Measurements from ENCODE around the gene RASAL1. TPM values are rescaled to one million over a fixed set of nuclear protein-coding genes. Genes with fewer than 3 reads are reported as not detected.

The RASAL1 gene
- 2.5 TPM for total RNA-seq

DNA sequence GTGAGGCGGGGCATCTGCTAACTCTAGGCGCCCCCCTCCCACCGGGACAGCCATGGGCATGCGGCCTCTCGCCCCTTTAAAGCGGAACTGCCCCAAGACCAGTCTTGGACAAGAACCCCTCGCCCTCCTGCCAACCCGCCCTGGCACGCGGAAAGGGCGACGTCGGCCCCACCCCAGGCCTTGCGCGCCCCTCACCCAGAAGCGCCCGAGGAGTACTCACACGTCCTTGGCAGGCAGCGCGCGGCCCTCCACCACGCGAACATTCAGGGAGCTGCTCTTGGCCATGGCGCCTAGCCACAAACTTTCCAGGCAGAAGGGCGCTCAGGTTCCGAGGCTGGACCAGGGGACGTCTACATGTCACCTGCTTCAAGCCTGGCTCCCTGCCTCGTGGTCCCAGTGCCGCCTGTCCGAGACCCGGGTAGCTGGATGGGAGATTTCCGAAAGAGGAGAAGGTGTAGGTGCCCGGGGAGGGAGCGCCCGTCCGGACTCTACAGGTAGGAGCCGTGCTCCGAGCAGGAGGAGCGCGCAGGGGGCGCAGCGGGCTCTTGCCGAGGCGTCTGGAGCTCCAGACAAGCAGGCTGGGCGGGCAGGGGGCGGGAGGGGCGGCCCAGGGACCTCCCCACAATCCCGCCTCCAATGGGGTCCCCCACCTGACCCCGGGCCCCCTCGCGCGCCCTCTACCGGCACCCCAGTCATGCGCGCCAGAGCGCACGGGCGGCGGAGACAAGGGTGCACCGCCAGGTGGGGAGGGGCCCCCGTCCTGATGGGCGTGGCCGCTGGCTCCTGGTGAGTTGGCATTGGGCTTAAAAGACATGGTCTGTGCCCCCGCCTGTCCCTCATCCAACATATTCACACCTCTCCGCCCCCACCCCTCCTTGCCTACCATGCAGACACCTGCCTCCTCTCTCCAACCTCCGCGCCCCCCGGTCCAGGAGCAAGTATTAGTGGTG is at the start of gene RASAL1:
RASAL1 (minus strand) TSS at position 584 of the 950 bp plus-strand sequence; CDS start at position 285, 299 bp downstream.
- DNase-seq = peak; percentile 48

DNA sequence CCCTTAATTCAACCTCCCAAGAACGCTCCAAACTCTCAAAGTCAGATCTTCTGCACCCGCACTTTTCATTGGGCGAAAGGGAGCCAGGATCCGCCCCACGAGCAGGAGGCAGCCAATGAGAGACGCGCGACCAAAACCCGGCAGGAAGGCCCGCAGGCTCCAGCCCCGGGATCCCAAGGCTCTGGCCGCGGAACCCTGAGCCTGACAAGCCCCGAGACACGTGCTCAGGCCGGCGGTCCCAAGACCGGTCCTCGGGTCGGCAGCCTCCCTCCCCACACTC is 49.3 kb upstream of the RASAL1 start:
- peak; percentile 80 for DNase-seq

DNA sequence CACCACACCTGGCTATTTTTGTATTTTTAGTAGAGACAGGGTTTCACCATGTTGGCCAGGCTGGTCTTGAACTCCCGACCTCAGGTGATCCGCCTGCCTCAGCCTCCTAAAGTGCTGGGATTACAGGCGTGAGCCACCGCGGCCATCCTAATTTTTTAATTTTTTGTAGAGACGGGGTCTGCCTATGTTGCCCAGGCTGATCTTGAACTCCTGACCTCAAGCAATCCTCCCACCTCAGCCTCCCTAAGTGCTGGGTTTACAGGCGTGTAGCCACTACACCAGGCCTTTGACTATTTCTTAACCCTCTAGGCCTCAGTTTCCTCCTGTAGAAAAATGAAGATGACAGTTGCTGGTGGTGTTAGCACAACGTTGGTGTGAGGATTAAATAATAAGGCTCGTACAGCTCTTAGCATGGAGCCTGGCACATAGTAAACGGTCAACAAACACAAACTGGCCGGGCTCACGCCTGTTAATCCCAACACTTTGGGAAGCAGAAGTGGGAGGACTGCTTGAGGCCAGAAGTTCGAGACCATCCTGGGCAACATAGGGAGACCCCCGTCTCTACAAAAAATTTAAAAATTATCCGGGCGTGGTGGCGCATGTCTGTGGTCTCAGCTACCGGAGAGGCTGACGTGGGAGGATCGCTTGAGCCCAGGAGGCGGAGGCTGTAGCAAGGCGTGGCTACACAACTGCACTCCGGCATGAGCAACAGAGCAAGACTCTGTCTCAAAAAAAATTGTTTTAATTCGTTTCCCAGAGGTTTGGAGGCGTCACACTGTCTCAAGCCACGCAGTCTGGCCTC is 48.7 kb upstream of the RASAL1 start:
- no peak for DNase-seq

GRCh38 chr12:113183030-113183589 is 47.5 kb upstream of the RASAL1 start:
- no peak for DNase-seq

GRCh38 chr12:113181975-113182374 is 46.4 kb upstream of the RASAL1 start:
- DNase-seq = no peak

DNA sequence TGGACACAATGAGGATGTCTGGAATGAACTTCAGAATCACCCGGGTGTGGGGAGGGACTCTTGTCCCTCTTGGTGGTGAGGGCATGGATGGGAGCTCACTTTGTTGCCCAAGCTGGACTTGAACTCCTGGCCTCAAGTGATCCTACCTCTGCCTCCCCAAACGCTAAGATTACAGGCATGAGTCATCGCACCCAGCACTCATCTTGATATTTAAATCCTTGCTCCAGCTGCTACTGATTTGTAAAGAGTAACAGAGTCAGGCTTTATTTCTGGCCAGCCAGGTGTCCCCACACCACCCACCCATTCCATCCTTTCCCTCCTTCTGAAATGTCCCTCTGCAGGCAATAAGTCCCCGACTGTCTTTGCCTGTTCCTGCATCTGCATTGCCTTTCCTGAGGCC is 44.8 kb upstream of the RASAL1 start:
- DNase-seq = no peak

DNA sequence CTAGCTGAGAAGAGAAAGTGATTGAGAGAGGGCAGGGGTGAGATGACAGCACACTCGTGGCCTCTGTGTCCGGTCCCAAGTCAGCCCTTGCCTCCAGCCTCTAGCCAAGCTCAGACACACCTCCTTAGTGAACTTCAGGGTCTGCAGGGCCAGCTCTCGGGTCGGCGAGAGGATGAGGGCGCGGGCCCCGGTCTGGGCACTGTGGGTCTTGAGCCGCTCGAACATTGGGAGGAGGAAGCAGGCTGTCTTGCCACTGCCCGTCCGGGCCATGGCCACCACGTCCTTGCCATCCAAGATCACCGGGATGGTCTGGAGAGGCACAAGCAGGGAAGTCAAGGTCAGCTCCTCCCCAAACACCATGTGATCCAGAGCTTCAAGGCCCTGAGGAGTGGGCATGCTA is 43.5 kb upstream of the RASAL1 start:
- DNase-seq = no peak

- DNase-seq = peak; percentile 42
These were observed 39.2 kb upstream of the RASAL1 start for GRCh38 chr12:113174461-113175384.

DNA sequence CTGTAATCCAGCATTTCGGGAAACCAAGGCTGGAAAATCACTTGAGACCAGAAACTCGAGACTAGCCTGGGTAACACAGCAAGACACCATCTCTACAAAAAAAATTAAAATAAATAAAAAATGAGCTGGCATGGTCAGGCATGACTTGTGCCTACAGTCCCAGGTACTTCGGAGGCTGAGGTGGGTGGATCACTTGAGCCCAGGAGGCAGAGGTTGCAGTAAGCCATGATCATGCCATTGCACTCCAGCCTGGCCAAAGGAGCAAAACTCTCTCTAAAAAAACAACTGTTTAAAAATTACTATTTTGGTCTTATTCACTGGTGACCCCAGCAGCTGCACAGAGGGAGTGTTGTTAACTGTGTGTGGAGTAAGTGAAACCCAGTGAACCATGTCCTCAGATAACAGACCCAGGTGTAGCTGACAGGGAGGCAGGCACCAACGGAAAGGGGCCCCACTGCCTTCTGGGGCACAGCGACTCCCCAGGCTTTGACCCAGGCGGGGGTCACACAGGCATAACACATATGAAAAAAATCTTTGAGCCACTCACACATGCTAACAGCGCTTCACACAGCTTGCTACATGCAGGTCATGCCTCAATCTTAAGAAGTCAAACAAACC is 37.6 kb upstream of the RASAL1 start:
- no peak for DNase-seq

GRCh38 chr12:113172185-113172584 is 36.6 kb upstream of the RASAL1 start:
- DNase-seq = no peak

DNA sequence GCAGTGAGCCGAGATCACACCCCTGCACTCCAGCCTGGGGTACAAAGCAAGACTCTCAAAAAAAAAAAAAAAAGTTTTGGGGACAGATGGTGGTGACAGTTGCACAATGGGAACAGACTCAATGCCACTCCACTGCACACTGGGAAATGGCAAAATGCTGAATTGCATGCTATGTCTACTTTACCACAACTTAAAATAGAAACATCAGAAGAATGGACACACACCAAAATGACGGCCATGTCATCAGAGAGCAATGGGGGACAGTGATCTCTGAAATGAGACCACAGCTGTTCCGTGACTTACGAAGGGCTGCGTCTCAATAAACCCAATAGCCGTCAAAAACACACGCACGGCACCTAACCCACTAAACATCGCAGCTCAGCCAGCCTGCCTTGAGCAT is 36.0 kb upstream of the RASAL1 start:
- no peak for DNase-seq

DNA sequence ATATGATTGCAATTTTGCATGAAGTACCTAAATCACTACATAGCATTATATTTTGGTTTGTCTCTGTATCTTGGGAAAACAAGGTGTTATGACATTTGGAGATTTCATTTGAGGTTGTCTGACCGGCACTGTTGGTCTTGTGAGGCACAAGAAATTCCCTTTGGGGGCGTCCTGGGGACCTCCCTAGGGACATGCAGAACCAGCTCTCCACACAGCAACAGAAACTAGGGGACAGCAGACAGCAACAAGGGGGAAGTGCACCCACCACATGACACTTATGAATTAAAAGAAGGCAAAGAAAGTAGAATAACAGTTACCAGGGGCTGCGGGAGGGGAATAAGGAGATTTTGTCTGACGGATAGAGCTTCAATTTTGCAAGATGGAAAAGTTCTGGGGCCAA is 35.4 kb upstream of the RASAL1 start:
- DNase-seq = no peak

- DNase-seq = no peak
These were observed 34.9 kb upstream of the RASAL1 start for GRCh38 chr12:113170457-113170856.

- DNase-seq = no peak
These were observed 34.1 kb upstream of the RASAL1 start for GRCh38 chr12:113169697-113170096.

- no peak for DNase-seq
These were observed 32.3 kb upstream of the RASAL1 start for GRCh38 chr12:113167868-113168267.

DNA sequence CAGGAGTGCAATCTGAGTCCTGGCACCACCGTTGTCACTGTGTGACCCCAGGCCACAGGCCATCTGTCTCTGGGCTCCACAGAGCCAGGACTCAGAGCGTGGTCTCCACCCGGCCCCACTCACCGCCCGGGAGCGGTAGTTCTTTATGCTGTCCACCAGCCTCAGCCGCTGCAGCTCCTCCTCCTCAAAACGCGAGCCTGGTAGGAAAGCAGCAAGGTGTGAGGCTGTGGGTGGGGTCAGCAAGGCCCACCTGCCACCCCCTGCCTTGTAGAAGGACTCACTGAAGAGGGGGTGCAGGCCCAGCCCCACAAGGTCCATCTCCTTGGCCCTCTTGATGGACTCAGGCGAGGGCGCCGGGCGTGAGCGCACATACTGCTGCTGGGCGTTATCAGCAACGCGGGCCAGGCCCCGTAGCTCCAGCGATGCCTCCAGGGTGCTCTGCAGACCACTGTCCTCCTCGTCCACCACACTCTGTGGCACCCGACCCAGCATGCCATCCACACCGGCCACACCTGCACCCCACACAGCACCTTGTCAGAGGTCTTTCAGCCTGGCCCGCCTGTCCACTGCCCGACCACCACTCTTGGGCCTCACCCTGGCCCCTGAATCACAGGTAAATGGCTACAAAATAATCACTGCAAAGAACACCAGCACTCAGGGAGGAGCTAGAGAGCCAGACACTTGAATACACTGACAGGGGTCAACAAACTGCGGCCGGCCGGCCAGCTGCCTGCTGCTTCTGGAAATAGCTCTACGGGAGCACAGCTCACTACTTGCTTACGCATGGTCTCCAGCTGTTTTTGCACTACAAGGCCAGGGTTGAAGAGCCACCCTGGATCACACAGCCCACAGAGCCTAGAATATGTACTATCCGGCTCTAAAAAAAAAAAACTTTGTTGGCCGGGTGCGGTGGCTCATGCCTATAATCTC is 30.2 kb upstream of the RASAL1 start:
- DNase-seq = no peak

DNA sequence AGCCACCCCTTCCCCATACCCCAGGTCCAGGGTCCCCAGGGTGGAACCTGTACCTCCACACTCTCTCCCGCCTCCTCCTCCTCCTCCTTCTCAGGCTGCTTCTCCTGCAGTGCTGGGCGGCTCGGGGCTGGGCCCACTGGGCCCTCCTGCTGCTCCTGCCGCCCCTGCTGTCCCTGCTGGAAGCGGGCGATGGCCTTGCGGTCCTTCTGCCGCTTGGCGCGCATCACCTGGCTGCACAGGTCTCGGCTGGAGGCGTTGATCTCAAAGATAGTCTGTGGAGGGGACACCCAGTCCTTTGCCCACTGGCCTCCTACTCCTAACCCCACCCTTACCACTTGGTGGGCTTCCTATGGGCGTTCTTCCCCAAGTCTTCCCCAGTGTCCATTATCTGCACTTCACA is 28.5 kb upstream of the RASAL1 start:
- DNase-seq = no peak

GRCh38 chr12:113163030-113163360 is 27.4 kb upstream of the RASAL1 start:
- DNase-seq = no peak

GRCh38 chr12:113162102-113163029 is 26.8 kb upstream of the RASAL1 start:
- DNase-seq = no peak
